HepG2 (cell line): Measurements from ENCODE around the gene UBE2O. TPM values are rescaled to one million over a fixed set of nuclear protein-coding genes. Genes with fewer than 3 reads are reported as not detected.

Source experiments
- CAMTA2 ChIP-seq: sonication (generic); formaldehyde crosslinking; IDR thresholded peaks from 2 replicates; pipeline ENCODE4 v1.4.0; 2020; ENCODE audit warnings: mild to moderate bottlenecking, missing genetic modification reagents, borderline replicate concordance
- CEBPB ChIP-seq: IDR thresholded peaks from 2 replicates; pipeline ENCODE4 v1.6.1; 2011; ENCODE audit warnings: low read depth, low read length, improper control_type of control experiment, borderline replicate concordance
- CENPT ChIP-seq: sonication (generic); formaldehyde crosslinking; IDR thresholded peaks from 2 replicates; pipeline ENCODE4 v1.8.0; 2022; ENCODE audit warnings: low read depth, mild to moderate bottlenecking, moderate library complexity, missing genetic modification reagents
- E2F5 ChIP-seq: sonication (generic); formaldehyde crosslinking; conservative IDR thresholded peaks from 2 replicates; pipeline ENCODE4 v1.4.0; 2020; ENCODE audit warnings: missing genetic modification reagents
- HIC2 ChIP-seq: sonication (generic); formaldehyde crosslinking; IDR thresholded peaks from 2 replicates; pipeline ENCODE4 v1.9.0; 2022; ENCODE audit warnings: low read depth, missing genetic modification reagents
- HMGXB3 ChIP-seq: sonication (generic); formaldehyde crosslinking; IDR thresholded peaks from 2 replicates; pipeline ENCODE4 v1.4.0; 2020; ENCODE audit warnings: missing genetic modification reagents, borderline replicate concordance
- KMT2A ChIP-seq: sonication (generic); formaldehyde crosslinking; IDR thresholded peaks from 2 replicates; pipeline ENCODE4 v1.4.0; 2020; ENCODE audit warnings: missing genetic modification reagents
- MLX ChIP-seq: IDR thresholded peaks from 2 replicates; pipeline ENCODE4 v1.6.1; 2016
- RELA ChIP-seq: sonication (generic); formaldehyde crosslinking; IDR thresholded peaks from 2 replicates; pipeline ENCODE4 v1.4.0; 2020; ENCODE audit warnings: missing genetic modification reagents
- SOX13 ChIP-seq, 3 experiments: fragments of 450-650 bp in 1 of 3; sonication (generic) in 1 of 3; formaldehyde crosslinking in 1 of 3; IDR thresholded peaks in 2 of 3; conservative IDR thresholded peaks in 1 of 3; 2 replicates each; pipeline versions ENCODE4 v1.5.0 to v1.6.1; 2016 to 2020; ENCODE audit warnings: antibody characterized with exemption in 1 of 3, mild to moderate bottlenecking in 1 of 3, missing compliant biosample characterization in 1 of 3, missing genetic modification reagents in 1 of 3, moderate library complexity in 1 of 3
- TCF12 ChIP-seq, 2 experiments: fragments of 450-650 bp in 1 of 2; sonication (generic) in 1 of 2; formaldehyde crosslinking in 1 of 2; IDR thresholded peaks; 2 replicates each; pipeline versions ENCODE4 v1.6.1 to v1.8.0; 2017 to 2022; ENCODE audit warnings: antibody characterized with exemption in 1 of 2, mild to moderate bottlenecking in 1 of 2, missing genetic modification reagents in 1 of 2, moderate library complexity in 1 of 2
- TEAD2 ChIP-seq: sonication (generic); formaldehyde crosslinking; IDR thresholded peaks from 2 replicates; pipeline ENCODE4 v1.9.0; 2021; ENCODE audit warnings: missing genetic modification reagents
- U2AF2 ChIP-seq: fragments of 200-400 bp; formaldehyde crosslinking; IDR thresholded peaks from 2 replicates; pipeline ENCODE4 v1.6.1; 2017; ENCODE audit warnings: low read depth, mild to moderate bottlenecking, low read length
- ZNF34 ChIP-seq: sonication (generic); formaldehyde crosslinking; IDR thresholded peaks from 2 replicates; pipeline ENCODE4 v1.4.0; 2020; ENCODE audit warnings: mild to moderate bottlenecking, missing genetic modification reagents, borderline replicate concordance
- ZNF354B ChIP-seq: sonication (generic); formaldehyde crosslinking; IDR thresholded peaks from 2 replicates; pipeline ENCODE4 v1.8.0; 2022; ENCODE audit warnings: mild to moderate bottlenecking, missing genetic modification reagents
- ZNF615 ChIP-seq: sonication (generic); formaldehyde crosslinking; IDR thresholded peaks from 2 replicates; pipeline ENCODE4 v1.5.0; 2020; ENCODE audit warnings: mild to moderate bottlenecking, missing genetic modification reagents, borderline replicate concordance
- ZNF879 ChIP-seq: sonication (generic); formaldehyde crosslinking; IDR thresholded peaks from 2 replicates; pipeline ENCODE4 v1.8.1; 2023; ENCODE audit warnings: missing genetic modification reagents
- polyA plus RNA-seq, 8 experiments: library from polyadenylated mRNA; depleted of rRNA in 3 of 8; stranded (reverse) in 7 of 8; unstranded in 1 of 8; fragments of >200 nt; fragmentation: Illumina TruSeq in 4 of 8; extraction: Trizol in 4 of 8; gene quantifications; 2 replicates each; pipeline versions ENCODE4 v1.2.1 to v1.2.3, GENCODE V29; 2011 to 2016; ENCODE audit warnings: low read depth in 4 of 8, missing spikeins in 1 of 8, mixed read lengths in 1 of 8; ENCODE audit not compliant: insufficient read depth in 1 of 8
- total RNA-seq, 5 experiments: library from RNA; depleted of rRNA; stranded (reverse); fragments of >200 nt; fragmentation: Illumina TruSeq; extraction: Trizol; gene quantifications; 2 replicates each; pipeline ENCODE4 v1.2.3, GENCODE V29; 2016; ENCODE audit warnings: low read depth in 1 of 5

UBE2O gene
- total and polyA plus RNA-seq, 2 of the 13 experiments (the other 11 are each of a cell fraction or from before 2014, with no cell fraction given): 21.5 to 23.5 TPM

GRCh38 chr17:76385892-76386786, 66.8 kb downstream of the UBE2O start (continued):
- TF ChIP-seq TCF12 (IDR thresholded peaks at IDR 0.05) (no peak), TCF12 (CRISPR knock-in tag; IDR thresholded peaks at IDR 0.05) (no peak; the same call in 1 of the 2 replicates), MLX (CRISPR knock-in tag) (peak; percentile 78; the same call in 1 of the 2 replicates), TEAD2 (CRISPR knock-in tag) (peak; percentile 99), ZNF34 (CRISPR knock-in tag) (no peak), HIC2 (peak; percentile 75; the same call in 1 of the 2 replicates), CENPT (CRISPR knock-in tag) (peak; percentile 80; the same call in 1 of the 2 replicates), ZNF354B (CRISPR knock-in tag) (peak; percentile 89; the same call in 1 of the 2 replicates), KMT2A (CRISPR knock-in tag) (peak; percentile 88), ZNF615 (CRISPR knock-in tag) (peak; percentile 71), E2F5 (CRISPR knock-in tag) (peak; percentile 84), CEBPB (no peak), U2AF2 (no peak), SOX13 (IDR thresholded peaks at IDR 0.05) (no peak; the same call in 1 of the 2 replicates), SOX13 (CRISPR knock-in tag; conservative IDR thresholded peaks at IDR 0.05 in 1 of 2, IDR thresholded peaks at IDR 0.05 in 1 of 2) (peak in 1 of 2 experiments; percentile 80; a peak in 2 of 4 replicates), HMGXB3 (peak; percentile 79; the same call in 1 of the 2 replicates), ZNF879 (CRISPR knock-in tag) (peak; percentile 99), RELA (0 out of 2 replicates have a peak, but pooled peaks have one; percentile 23), CAMTA2 (CRISPR knock-in tag) (no peak)
